HEK293T (cell line): ENCODE data around the gene ADAMTS9.

Source experiments
- CTCF ChIA-PET: fragments of 350-600 bp; formaldehyde crosslinking; extraction: SDS; loops from one replicate; lab custom pipeline; 2021; ENCODE audit warnings: antibody characterized with exemption, inconsistent platforms; lab: Yijun Ruan, JAX
- POLR2A ChIA-PET: fragments of 350-600 bp; formaldehyde crosslinking; extraction: SDS; loops from one replicate; lab custom pipeline; 2020; ENCODE audit warnings: antibody characterized with exemption, inconsistent platforms; lab: Yijun Ruan, JAX
- DNase-seq: peaks from one replicate; pipeline ENCODE4 v3.0.0; 2012; ENCODE audit warnings: mixed read lengths; ENCODE audit errors: extremely low spot score
- ARNT ChIP-seq: fragments of 450-650 bp; IDR thresholded peaks from 2 replicates; pipeline ENCODE4 v1.6.1; 2017; ENCODE audit warnings: mild to moderate bottlenecking
- BHLHE40 ChIP-seq: fragments of 450-650 bp; IDR thresholded peaks from 2 replicates; pipeline ENCODE4 v1.6.1; 2016; ENCODE audit warnings: mild to moderate bottlenecking, moderate library complexity, borderline replicate concordance
- CTBP1 ChIP-seq: fragments of 450-650 bp; IDR thresholded peaks from 2 replicates; pipeline ENCODE4 v1.6.1; 2016; ENCODE audit warnings: borderline replicate concordance
- ELF4 ChIP-seq: fragments of 450-650 bp; IDR thresholded peaks from 2 replicates; pipeline ENCODE4 v1.6.1; 2017; ENCODE audit warnings: antibody characterized with exemption
- FOXA1 ChIP-seq: fragments of 450-650 bp; IDR thresholded peaks from 2 replicates; pipeline ENCODE4 v1.6.1; 2016; ENCODE audit warnings: mild to moderate bottlenecking
- FOXK2 ChIP-seq: fragments of 450-650 bp; IDR thresholded peaks from 2 replicates; pipeline ENCODE4 v1.6.1; 2016; ENCODE audit warnings: mild to moderate bottlenecking
- FOXM1 ChIP-seq: fragments of 450-650 bp; IDR thresholded peaks from 2 replicates; pipeline ENCODE4 v1.6.1; 2017; ENCODE audit warnings: mild to moderate bottlenecking, borderline replicate concordance
- HDGF ChIP-seq: fragments of 450-650 bp; IDR thresholded peaks from 2 replicates; pipeline ENCODE4 v1.6.1; 2017; ENCODE audit warnings: antibody characterized with exemption, borderline replicate concordance
- L3MBTL2 ChIP-seq: fragments of 450-650 bp; conservative IDR thresholded peaks from 2 replicates; pipeline ENCODE4 v1.6.1; 2016; ENCODE audit warnings: mild to moderate bottlenecking
- LEF1 ChIP-seq: fragments of 450-650 bp; IDR thresholded peaks from 2 replicates; pipeline ENCODE4 v1.6.1; 2017; ENCODE audit warnings: mild to moderate bottlenecking, borderline replicate concordance
- NFRKB ChIP-seq: fragments of 450-650 bp; IDR thresholded peaks from 2 replicates; pipeline ENCODE4 v1.6.1; 2016; ENCODE audit warnings: mild to moderate bottlenecking, moderate library complexity
- PKNOX1 ChIP-seq: fragments of 450-650 bp; IDR thresholded peaks from 2 replicates; pipeline ENCODE4 v1.6.1; 2016
- SP1 ChIP-seq: fragments of 450-650 bp; IDR thresholded peaks from 2 replicates; pipeline ENCODE4 v1.6.1; 2017
- SUZ12 ChIP-seq: fragments of 450-650 bp; IDR thresholded peaks from 2 replicates; pipeline ENCODE4 v1.6.1; 2016; ENCODE audit warnings: mild to moderate bottlenecking
- TARDBP ChIP-seq: fragments of 450-650 bp; IDR thresholded peaks from 2 replicates; pipeline ENCODE4 v1.6.1; 2016
- ZNF384 ChIP-seq: fragments of 450-650 bp; IDR thresholded peaks from 2 replicates; pipeline ENCODE4 v1.6.1; 2016

Gene ADAMTS9

GRCh38 chr3:64554096-64554920 lies 133.5 kb downstream of the ADAMTS9 start:
- POLR2A ChIA-PET, result no interaction called here
- DNase-seq, result no peak
- no peak for TF ChIP-seq HDGF
- TF ChIP-seq ELF4, result no peak
- TF ChIP-seq L3MBTL2, result no peak
- TF ChIP-seq PKNOX1, result peak; percentile 28
- TF ChIP-seq ARNT, result no peak
- TF ChIP-seq FOXA1, result no peak
- TF ChIP-seq FOXK2, result no peak
- no peak for TF ChIP-seq BHLHE40
- CTCF ChIA-PET, result no interaction called here

GRCh38 chr3:64552966-64553365 lies 134.8 kb downstream of the ADAMTS9 start:
- ChIA-PET CTCF (no interaction called here), POLR2A (no interaction called here)
- TF ChIP-seq PKNOX1, result no peak
- TF ChIP-seq LEF1, result no peak
- TF ChIP-seq SP1, result no peak
- TF ChIP-seq CTBP1, result no peak
- no peak for TF ChIP-seq FOXM1
- TF ChIP-seq FOXK2, result no peak
- no peak for TF ChIP-seq ARNT
- TF ChIP-seq BHLHE40, result no peak
- DNase-seq, result no peak

- no peak for TF ChIP-seq SP1
- TF ChIP-seq PKNOX1, result no peak
- TF ChIP-seq TARDBP, result no peak
- TF ChIP-seq ELF4, result no peak
- CTCF ChIA-PET, result no interaction called here
Measured at GRCh38 chr3:64552160-64552559, 135.6 kb downstream of the ADAMTS9 start.

GRCh38 chr3:64551697-64552096 lies 136.1 kb downstream of the ADAMTS9 start:
- POLR2A ChIA-PET, result no interaction called here
- DNase-seq, result no peak
- CTCF ChIA-PET, result interaction anchor here (0.6 kb wide), 1 partner anchor 18 kb away, joined by 3 read pairs; no protein-coding TSS in a partner anchor

More at GRCh38 chr3:64552160-64552559, 135.6 kb downstream of the ADAMTS9 start:
- POLR2A ChIA-PET, result no interaction called here
- DNase-seq, result no peak

GRCh38 chr3:64550745-64551144 lies 137.1 kb downstream of the ADAMTS9 start:
- CTCF ChIA-PET, result no interaction called here
- no peak for TF ChIP-seq CTBP1
- TF ChIP-seq BHLHE40, result no peak
- TF ChIP-seq FOXA1, result no peak
- no peak for TF ChIP-seq HDGF
- no peak for TF ChIP-seq SP1
- no peak for TF ChIP-seq NFRKB
- TF ChIP-seq TARDBP, result no peak
- TF ChIP-seq ARNT, result no peak
- TF ChIP-seq FOXM1, result no peak
- no peak for TF ChIP-seq ZNF384
- no peak for TF ChIP-seq ELF4
- TF ChIP-seq PKNOX1, result no peak
- no peak for TF ChIP-seq L3MBTL2
- no peak for TF ChIP-seq FOXK2
- TF ChIP-seq LEF1, result no peak
- POLR2A ChIA-PET, result no interaction called here
- no peak for DNase-seq

More at GRCh38 chr3:64551697-64552096, 136.1 kb downstream of the ADAMTS9 start:
- TF ChIP-seq TARDBP, result no peak
- no peak for TF ChIP-seq NFRKB
- TF ChIP-seq FOXK2, result no peak
- TF ChIP-seq ZNF384, result no peak
- TF ChIP-seq HDGF, result no peak
- no peak for TF ChIP-seq SP1
- TF ChIP-seq ARNT, result no peak
- TF ChIP-seq SUZ12, result no peak
- no peak for TF ChIP-seq LEF1
- TF ChIP-seq L3MBTL2, result no peak
- no peak for TF ChIP-seq BHLHE40
- no peak for TF ChIP-seq PKNOX1
- no peak for TF ChIP-seq FOXM1

- DNase-seq, result no peak
- ChIA-PET POLR2A (no interaction called here), CTCF (no interaction called here)
- TF ChIP-seq FOXM1, result no peak
- TF ChIP-seq FOXK2, result no peak
- TF ChIP-seq FOXA1, result no peak
- TF ChIP-seq LEF1, result no peak
- no peak for TF ChIP-seq L3MBTL2
- TF ChIP-seq SUZ12, result no peak
- TF ChIP-seq HDGF, result no peak
- no peak for TF ChIP-seq ZNF384
- no peak for TF ChIP-seq PKNOX1
- TF ChIP-seq CTBP1, result no peak
- TF ChIP-seq TARDBP, result no peak
- no peak for TF ChIP-seq ELF4
- no peak for TF ChIP-seq ARNT
Measured at GRCh38 chr3:64549869-64550268, 137.9 kb downstream of the ADAMTS9 start.
